ENCODE data around the gene ATP5ME.
"Not testable (repeated sequence)": the region's sequence is repeated elsewhere in the genome, so short reads cannot be mapped to it uniquely, and the experiment has no call there.

The ATP5ME gene

GRCh38 chr4:705278-706082, 31.4 kb upstream of the ATP5ME start, which contains the start of gene PCGF3:
PCGF3 (plus strand) TSS chr4:705832; CDS start chr4:733681, 27,849 bp downstream.
- in situ Hi-C loops (cut with HindIII; ENCODE audit: low sequenced_read_pairs) = no loop called here

- in situ Hi-C loops (cut with HindIII; ENCODE audit: low sequenced_read_pairs) = no loop called here
Observed at GRCh38 chr4:704971-705277, 30.8 kb upstream of the ATP5ME start.

- in situ Hi-C loops (cut with HindIII; ENCODE audit: low sequenced_read_pairs) = no loop called here
Observed at GRCh38 chr4:704198-704891, 30.3 kb upstream of the ATP5ME start.

GRCh38 chr4:703336-704197, 29.5 kb upstream of the ATP5ME start:
- in situ Hi-C loops (cut with HindIII; ENCODE audit: low sequenced_read_pairs) = no loop called here

GRCh38 chr4:702618-703048, 28.6 kb upstream of the ATP5ME start:
- in situ Hi-C loops (cut with HindIII; ENCODE audit: low sequenced_read_pairs) = no loop called here

- in situ Hi-C loops (cut with HindIII; ENCODE audit: low sequenced_read_pairs) = no loop called here
Observed at GRCh38 chr4:700587-701264, 26.6 kb upstream of the ATP5ME start.

GRCh38 chr4:699816-700580, 25.9 kb upstream of the ATP5ME start:
- in situ Hi-C loops (cut with HindIII; ENCODE audit: low sequenced_read_pairs) = no loop called here

GRCh38 chr4:694341-694940, 20.4 kb upstream of the ATP5ME start:
- in situ Hi-C loops (cut with HindIII; ENCODE audit: low sequenced_read_pairs) = not testable (repeated sequence)

- in situ Hi-C loops (cut with HindIII; ENCODE audit: low sequenced_read_pairs) = no loop called here
Observed at GRCh38 chr4:692771-693554, 18.9 kb upstream of the ATP5ME start.

GRCh38 chr4:689723-690122, 15.6 kb upstream of the ATP5ME start:
- in situ Hi-C loops (cut with HindIII; ENCODE audit: low sequenced_read_pairs) = no loop called here

GRCh38 chr4:688854-689681, 15.0 kb upstream of the ATP5ME start, which contains the start of gene SLC49A3:
SLC49A3 (minus strand) TSS chr4:689151; CDS start chr4:689127, 24 bp downstream.
- in situ Hi-C loops (cut with HindIII; ENCODE audit: low sequenced_read_pairs) = no loop called here

- in situ Hi-C loops (cut with HindIII; ENCODE audit: low sequenced_read_pairs) = no loop called here
Observed at GRCh38 chr4:687971-688853, 14.1 kb upstream of the ATP5ME start.

- in situ Hi-C loops (cut with HindIII; ENCODE audit: low sequenced_read_pairs) = no loop called here
Observed at GRCh38 chr4:687048-687970, 13.2 kb upstream of the ATP5ME start.

GRCh38 chr4:686413-687040, 12.5 kb upstream of the ATP5ME start:
- in situ Hi-C loops (cut with HindIII; ENCODE audit: low sequenced_read_pairs) = no loop called here

GRCh38 chr4:685679-686412, 11.8 kb upstream of the ATP5ME start:
- in situ Hi-C loops (cut with HindIII; ENCODE audit: low sequenced_read_pairs) = no loop called here

All from DLD1 (cell line).